SK-N-SH treated with all-trans-retinoic acid at 6 μM for 48 hours (cell line): ENCODE data around the gene VPS41.

Experiments
- CSDC2 ChIP-seq: fragments of 250-450 bp; sonication (Bioruptor Pico); IDR thresholded peaks from 2 replicates; pipeline ENCODE4 v1.5.0; 2020; ENCODE audit warnings: mild to moderate bottlenecking, moderate library complexity
- RARB ChIP-seq: fragments of 250-450 bp; sonication (Bioruptor Pico); IDR thresholded peaks from 2 replicates; pipeline ENCODE4 v1.8.0; 2021; ENCODE audit warnings: mild to moderate bottlenecking, moderate library complexity
- ZFP30 ChIP-seq: fragments of 450-650 bp; formaldehyde crosslinking; IDR thresholded peaks from 2 replicates; pipeline ENCODE4 v1.5.0; 2022; ENCODE audit warnings: mild to moderate bottlenecking, moderate library complexity
- ZNF565 ChIP-seq: fragments of 450-650 bp; formaldehyde crosslinking; conservative IDR thresholded peaks from 2 replicates; pipeline ENCODE4 v1.5.0; 2020; ENCODE audit warnings: low read depth, mild to moderate bottlenecking, moderate library complexity
- ZNF8 ChIP-seq: fragments of 450-650 bp; formaldehyde crosslinking; IDR thresholded peaks from 2 replicates; pipeline ENCODE4 v1.5.0; 2020; ENCODE audit warnings: mild to moderate bottlenecking, moderate library complexity
- TF ChIP-seq, protein P1 (sequence below): fragments of 250-450 bp; sonication (Bioruptor Pico); IDR thresholded peaks from 2 replicates; pipeline ENCODE4 v1.8.0; 2020; ENCODE audit warnings: mild to moderate bottlenecking, moderate library complexity, borderline replicate concordance
- TF ChIP-seq, protein P2 (sequence below): fragments of 250-450 bp; sonication (Bioruptor Pico); IDR thresholded peaks from 2 replicates; pipeline ENCODE4 v1.5.0; 2020; ENCODE audit warnings: mild to moderate bottlenecking, moderate library complexity

DNA sequence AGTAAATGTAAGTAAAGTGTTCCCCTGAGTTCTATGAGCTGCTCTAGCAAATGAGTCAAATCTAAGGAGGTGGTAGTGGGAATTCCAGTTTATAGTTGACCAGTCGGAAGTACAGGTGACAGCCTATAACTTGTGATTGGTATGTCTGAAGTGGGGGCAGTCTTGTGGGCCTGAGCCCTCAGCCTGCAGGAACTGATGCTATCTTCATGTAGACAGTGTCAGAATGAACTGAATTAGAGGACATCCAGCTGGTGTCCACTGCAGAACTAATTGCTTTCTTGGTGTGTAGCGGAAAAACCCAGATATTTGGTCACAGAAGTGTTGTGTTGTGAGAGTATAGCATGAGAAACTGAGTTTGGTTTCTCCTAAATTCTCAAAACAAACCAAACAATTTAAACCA is 150.0 kb downstream of the VPS41 start:
- TF ChIP-seq, protein P1, sequence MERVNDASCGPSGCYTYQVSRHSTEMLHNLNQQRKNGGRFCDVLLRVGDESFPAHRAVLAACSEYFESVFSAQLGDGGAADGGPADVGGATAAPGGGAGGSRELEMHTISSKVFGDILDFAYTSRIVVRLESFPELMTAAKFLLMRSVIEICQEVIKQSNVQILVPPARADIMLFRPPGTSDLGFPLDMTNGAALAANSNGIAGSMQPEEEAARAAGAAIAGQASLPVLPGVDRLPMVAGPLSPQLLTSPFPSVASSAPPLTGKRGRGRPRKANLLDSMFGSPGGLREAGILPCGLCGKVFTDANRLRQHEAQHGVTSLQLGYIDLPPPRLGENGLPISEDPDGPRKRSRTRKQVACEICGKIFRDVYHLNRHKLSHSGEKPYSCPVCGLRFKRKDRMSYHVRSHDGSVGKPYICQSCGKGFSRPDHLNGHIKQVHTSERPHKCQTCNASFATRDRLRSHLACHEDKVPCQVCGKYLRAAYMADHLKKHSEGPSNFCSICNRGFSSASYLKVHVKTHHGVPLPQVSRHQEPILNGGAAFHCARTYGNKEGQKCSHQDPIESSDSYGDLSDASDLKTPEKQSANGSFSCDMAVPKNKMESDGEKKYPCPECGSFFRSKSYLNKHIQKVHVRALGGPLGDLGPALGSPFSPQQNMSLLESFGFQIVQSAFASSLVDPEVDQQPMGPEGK, result no peak
- TF ChIP-seq CSDC2 (CRISPR knock-in tag) (no peak), RARB (CRISPR knock-in tag) (no peak), ZNF565 (CRISPR knock-in tag) (no peak), ZNF8 (CRISPR knock-in tag) (no peak), ZFP30 (CRISPR knock-in tag) (no peak)
- TF ChIP-seq, protein P2, sequence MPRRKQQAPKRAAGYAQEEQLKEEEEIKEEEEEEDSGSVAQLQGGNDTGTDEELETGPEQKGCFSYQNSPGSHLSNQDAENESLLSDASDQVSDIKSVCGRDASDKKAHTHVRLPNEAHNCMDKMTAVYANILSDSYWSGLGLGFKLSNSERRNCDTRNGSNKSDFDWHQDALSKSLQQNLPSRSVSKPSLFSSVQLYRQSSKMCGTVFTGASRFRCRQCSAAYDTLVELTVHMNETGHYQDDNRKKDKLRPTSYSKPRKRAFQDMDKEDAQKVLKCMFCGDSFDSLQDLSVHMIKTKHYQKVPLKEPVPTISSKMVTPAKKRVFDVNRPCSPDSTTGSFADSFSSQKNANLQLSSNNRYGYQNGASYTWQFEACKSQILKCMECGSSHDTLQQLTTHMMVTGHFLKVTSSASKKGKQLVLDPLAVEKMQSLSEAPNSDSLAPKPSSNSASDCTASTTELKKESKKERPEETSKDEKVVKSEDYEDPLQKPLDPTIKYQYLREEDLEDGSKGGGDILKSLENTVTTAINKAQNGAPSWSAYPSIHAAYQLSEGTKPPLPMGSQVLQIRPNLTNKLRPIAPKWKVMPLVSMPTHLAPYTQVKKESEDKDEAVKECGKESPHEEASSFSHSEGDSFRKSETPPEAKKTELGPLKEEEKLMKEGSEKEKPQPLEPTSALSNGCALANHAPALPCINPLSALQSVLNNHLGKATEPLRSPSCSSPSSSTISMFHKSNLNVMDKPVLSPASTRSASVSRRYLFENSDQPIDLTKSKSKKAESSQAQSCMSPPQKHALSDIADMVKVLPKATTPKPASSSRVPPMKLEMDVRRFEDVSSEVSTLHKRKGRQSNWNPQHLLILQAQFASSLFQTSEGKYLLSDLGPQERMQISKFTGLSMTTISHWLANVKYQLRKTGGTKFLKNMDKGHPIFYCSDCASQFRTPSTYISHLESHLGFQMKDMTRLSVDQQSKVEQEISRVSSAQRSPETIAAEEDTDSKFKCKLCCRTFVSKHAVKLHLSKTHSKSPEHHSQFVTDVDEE (CRISPR knock-in tag), result no peak
